Neural cell (in vitro differentiated cells): ENCODE measurements around the gene TSPAN11. TPM values are rescaled to one million over a fixed set of nuclear protein-coding genes. Genes with fewer than 3 reads are reported as not detected.

Source experiments
- H2AFZ ChIP-seq: fragments of 200-600, 300-800 bp; sonication (generic), shearing (Covaris generic); 2 replicates; pipeline ENCODE4 v1.6.0; 2014; ENCODE audit warnings: low read depth, mild to moderate bottlenecking, antibody characterized with exemption, low read length, moderate library complexity
- H3F3A ChIP-seq: fragments of 200-600 bp; shearing (Covaris generic); 2 replicates; pipeline ENCODE4 v1.6.1; 2016; ENCODE audit warnings: mild to moderate bottlenecking, moderate library complexity, mixed read lengths, antibody characterized with exemption, low read length; ENCODE audit not compliant: insufficient read depth, poor library complexity, severe bottlenecking
- H3K27ac ChIP-seq: fragments of 200-600, 300-800 bp; sonication (generic), shearing (Covaris generic); 2 replicates; pipeline ENCODE4 v1.5.1; 2014; ENCODE audit warnings: mild to moderate bottlenecking, low read length, moderate library complexity
- H3K27me3 ChIP-seq: fragments of 300-800, 200-600 bp; sonication (generic), shearing (Covaris generic); 2 replicates; pipeline ENCODE4 v1.6.0; 2014; ENCODE audit warnings: mild to moderate bottlenecking, low read depth, low read length, moderate library complexity; ENCODE audit not compliant: insufficient read depth
- H3K36me3 ChIP-seq: fragments of 300-800, 200-600 bp; sonication (generic), shearing (Covaris generic); 2 replicates; pipeline ENCODE4 v1.5.1; 2014; ENCODE audit warnings: mild to moderate bottlenecking, antibody characterized with exemption, low read length, moderate library complexity; ENCODE audit not compliant: insufficient read depth
- H3K4me2 ChIP-seq: fragments of 300-800, 200-600 bp; sonication (generic), shearing (Covaris generic); 2 replicates; pipeline ENCODE4 v1.6.0; 2014; ENCODE audit warnings: mild to moderate bottlenecking, low read length
- H3K4me3 ChIP-seq: fragments of 300-800, 200-600 bp; sonication (generic), shearing (Covaris generic); 2 replicates; pipeline ENCODE4 v1.5.1; 2014; ENCODE audit warnings: mild to moderate bottlenecking, low read length, moderate library complexity
- H3K79me2 ChIP-seq: fragments of 200-600 bp; shearing (Covaris generic); replicated peaks from 2 replicates; pipeline ENCODE4 v1.6.0; 2014; ENCODE audit warnings: mild to moderate bottlenecking, low read length, moderate library complexity; ENCODE audit not compliant: insufficient read depth
- H3K9ac ChIP-seq: fragments of 300-800, 200-600 bp; sonication (generic), shearing (Covaris generic); 2 replicates; pipeline ENCODE4 v1.6.1; 2016; ENCODE audit warnings: mild to moderate bottlenecking, low read length, mixed read lengths
- H3K9me2 ChIP-seq: fragments of 200-600 bp; shearing (Covaris generic); 2 replicates; pipeline ENCODE4 v1.6.1; 2016; ENCODE audit warnings: mild to moderate bottlenecking, low read length, mixed read lengths; ENCODE audit not compliant: insufficient read depth
- H3K9me3 ChIP-seq: fragments of 200-600, 300-800 bp; sonication (generic), shearing (Covaris generic); 2 replicates; pipeline ENCODE4 v1.6.1; 2016; ENCODE audit warnings: mild to moderate bottlenecking, mixed run types, low read length, moderate library complexity, mixed read lengths
- H4K20me1 ChIP-seq: fragments of 200-600 bp; shearing (Covaris generic); 2 replicates; pipeline ENCODE4 v1.6.1; 2016; ENCODE audit warnings: mild to moderate bottlenecking, mixed run types; ENCODE audit not compliant: insufficient read depth
- EP300 ChIP-seq: fragments of 450-650 bp; conservative IDR thresholded peaks from 2 replicates; pipeline ENCODE4 v1.6.1; 2014; ENCODE audit warnings: antibody characterized with exemption, mild to moderate bottlenecking, moderate library complexity; ENCODE audit not compliant: poor library complexity, severe bottlenecking
- MXI1 ChIP-seq: fragments of 450-650 bp; conservative IDR thresholded peaks from 2 replicates; pipeline ENCODE4 v1.6.1; 2014; ENCODE audit warnings: antibody characterized with exemption, mild to moderate bottlenecking; ENCODE audit not compliant: poor library complexity, severe bottlenecking
- RAD21 ChIP-seq: fragments of 450-650 bp; conservative IDR thresholded peaks from 2 replicates; pipeline ENCODE4 v1.6.1; 2014; ENCODE audit warnings: antibody characterized with exemption, mild to moderate bottlenecking, moderate library complexity
- TAF1 ChIP-seq: IDR thresholded peaks from 2 replicates; pipeline ENCODE4 v1.6.1; 2012; ENCODE audit warnings: low read depth
- polyA plus RNA-seq: library from polyadenylated mRNA; depleted of rRNA; stranded (reverse); fragments of >200 nt; gene quantifications from 2 replicates; pipeline ENCODE4 v1.2.3, GENCODE V29; 2014
- TF ChIP-seq, protein P1 (sequence below): fragments of 450-650 bp; IDR thresholded peaks from 2 replicates; pipeline ENCODE4 v1.5.1; 2014; ENCODE audit warnings: antibody characterized with exemption, mild to moderate bottlenecking, moderate library complexity; ENCODE audit not compliant: poor library complexity, severe bottlenecking
- TF ChIP-seq, protein P2 (sequence below): IDR thresholded peaks from 2 replicates; pipeline ENCODE4 v1.6.1; 2012; ENCODE audit warnings: borderline replicate concordance

Gene TSPAN11
- polyA plus RNA-seq, 1 donor from 2014 or later = 5.6 TPM

DNA sequence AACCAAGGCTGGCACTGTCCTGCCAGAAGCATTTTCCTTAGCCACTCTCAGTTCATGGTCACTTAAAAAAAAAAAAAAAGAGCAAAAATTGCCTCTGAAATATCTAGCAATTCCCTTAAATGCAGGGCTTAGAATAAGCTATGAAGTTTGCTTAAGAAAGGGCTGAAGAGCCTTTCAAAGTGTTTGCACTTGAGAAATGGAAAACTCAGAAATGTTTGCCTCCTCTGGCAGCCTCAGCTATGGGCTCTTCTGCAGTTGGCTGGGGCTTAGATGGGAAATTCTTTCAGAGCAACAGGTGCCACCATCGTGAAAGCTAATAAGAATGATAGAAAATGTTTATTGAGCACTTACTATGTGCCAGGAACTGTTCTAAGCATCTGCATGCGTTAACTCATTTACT lies 48.5 kb upstream of the TSPAN11 start:
- no peaks in the 10 kb centered on the region for H3K9me2 ChIP-seq
- H3K36me3 ChIP-seq = no peaks in the 10 kb centered on the region
- H3K9me3 ChIP-seq = no peaks in the 10 kb centered on the region
- H3K4me2 ChIP-seq = no peak overlapping the region
- no peaks in the 10 kb centered on the region for H4K20me1 ChIP-seq
- H3F3A ChIP-seq = no peaks in the 10 kb centered on the region
- H3K79me2 ChIP-seq = no peaks in the 10 kb centered on the region
- no peaks in the 10 kb centered on the region for H3K27me3 ChIP-seq
- no peak overlapping the region for H3K9ac ChIP-seq
- no peak overlapping the region for H3K4me3 ChIP-seq
- no peak overlapping the region for H2AFZ ChIP-seq
- H3K27ac ChIP-seq = no peak overlapping the region
- TF ChIP-seq, protein P1, sequence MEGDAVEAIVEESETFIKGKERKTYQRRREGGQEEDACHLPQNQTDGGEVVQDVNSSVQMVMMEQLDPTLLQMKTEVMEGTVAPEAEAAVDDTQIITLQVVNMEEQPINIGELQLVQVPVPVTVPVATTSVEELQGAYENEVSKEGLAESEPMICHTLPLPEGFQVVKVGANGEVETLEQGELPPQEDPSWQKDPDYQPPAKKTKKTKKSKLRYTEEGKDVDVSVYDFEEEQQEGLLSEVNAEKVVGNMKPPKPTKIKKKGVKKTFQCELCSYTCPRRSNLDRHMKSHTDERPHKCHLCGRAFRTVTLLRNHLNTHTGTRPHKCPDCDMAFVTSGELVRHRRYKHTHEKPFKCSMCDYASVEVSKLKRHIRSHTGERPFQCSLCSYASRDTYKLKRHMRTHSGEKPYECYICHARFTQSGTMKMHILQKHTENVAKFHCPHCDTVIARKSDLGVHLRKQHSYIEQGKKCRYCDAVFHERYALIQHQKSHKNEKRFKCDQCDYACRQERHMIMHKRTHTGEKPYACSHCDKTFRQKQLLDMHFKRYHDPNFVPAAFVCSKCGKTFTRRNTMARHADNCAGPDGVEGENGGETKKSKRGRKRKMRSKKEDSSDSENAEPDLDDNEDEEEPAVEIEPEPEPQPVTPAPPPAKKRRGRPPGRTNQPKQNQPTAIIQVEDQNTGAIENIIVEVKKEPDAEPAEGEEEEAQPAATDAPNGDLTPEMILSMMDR = no peak
- no peak for TF ChIP-seq MXI1

DNA sequence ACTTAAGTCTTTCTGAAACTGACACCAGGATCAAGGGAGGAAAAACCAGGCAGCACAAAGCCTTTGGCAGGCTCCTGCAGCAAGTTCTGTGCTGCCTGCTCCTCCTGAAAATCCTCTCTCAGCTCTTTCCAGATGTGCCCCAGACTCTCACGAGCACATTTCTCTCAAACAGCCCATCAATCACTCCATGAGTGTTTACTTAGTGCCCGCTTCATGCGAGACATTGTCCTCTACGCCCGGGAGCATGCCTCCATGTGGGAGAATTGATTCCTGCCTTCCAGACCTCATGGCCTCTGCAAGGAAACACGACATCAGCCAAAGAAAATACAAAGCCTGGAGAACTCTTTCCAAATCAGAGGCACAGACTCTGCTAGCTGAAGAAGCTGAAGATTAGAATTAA lies 46.5 kb upstream of the TSPAN11 start:
- Histone ChIP-seq H3K9ac (no peak overlapping the region), H3K4me3 (no peak overlapping the region), H3K4me2 (no peak overlapping the region), H4K20me1 (no peaks in the 10 kb centered on the region), H3K27me3 (no peaks in the 10 kb centered on the region), H3K9me3 (no peaks in the 10 kb centered on the region), H3F3A (no peaks in the 10 kb centered on the region), H3K9me2 (no peaks in the 10 kb centered on the region), H2AFZ (no peak overlapping the region), H3K36me3 (no peaks in the 10 kb centered on the region), H3K27ac (no peak overlapping the region), H3K79me2 (no peaks in the 10 kb centered on the region)
- TF ChIP-seq, protein P1 = no peak

DNA sequence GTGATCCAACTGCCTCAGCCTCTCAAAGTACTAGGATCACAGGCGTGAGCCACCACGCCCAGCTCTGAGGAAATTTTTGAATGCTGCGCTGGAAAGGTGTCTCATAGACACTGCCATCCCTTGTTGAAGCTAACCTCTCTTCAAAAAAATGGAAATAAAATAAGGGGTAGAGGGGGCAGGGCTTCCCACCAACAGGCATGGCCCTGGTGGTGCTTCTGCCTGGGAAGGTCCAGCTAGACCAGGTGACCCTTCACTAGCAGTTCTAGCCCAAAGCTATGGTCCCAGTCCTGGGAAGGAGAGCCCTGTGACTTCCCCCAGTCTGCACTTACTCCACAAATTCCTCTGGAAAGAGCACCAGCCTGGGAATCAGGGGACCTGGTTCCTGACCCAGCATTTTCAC lies 45.7 kb upstream of the TSPAN11 start:
- H3K4me3 ChIP-seq = no peak overlapping the region
- H3K27ac ChIP-seq = no peak overlapping the region
- no peaks in the 10 kb centered on the region for H3K79me2 ChIP-seq
- no peaks in the 10 kb centered on the region for H3F3A ChIP-seq
- H2AFZ ChIP-seq = no peak overlapping the region
- no peaks in the 10 kb centered on the region for H3K27me3 ChIP-seq
- H4K20me1 ChIP-seq = no peaks in the 10 kb centered on the region
- no peaks in the 10 kb centered on the region for H3K36me3 ChIP-seq
- H3K9me3 ChIP-seq = peaks cover under 1% of the 10 kb centered on the region
- TF ChIP-seq, protein P2, sequence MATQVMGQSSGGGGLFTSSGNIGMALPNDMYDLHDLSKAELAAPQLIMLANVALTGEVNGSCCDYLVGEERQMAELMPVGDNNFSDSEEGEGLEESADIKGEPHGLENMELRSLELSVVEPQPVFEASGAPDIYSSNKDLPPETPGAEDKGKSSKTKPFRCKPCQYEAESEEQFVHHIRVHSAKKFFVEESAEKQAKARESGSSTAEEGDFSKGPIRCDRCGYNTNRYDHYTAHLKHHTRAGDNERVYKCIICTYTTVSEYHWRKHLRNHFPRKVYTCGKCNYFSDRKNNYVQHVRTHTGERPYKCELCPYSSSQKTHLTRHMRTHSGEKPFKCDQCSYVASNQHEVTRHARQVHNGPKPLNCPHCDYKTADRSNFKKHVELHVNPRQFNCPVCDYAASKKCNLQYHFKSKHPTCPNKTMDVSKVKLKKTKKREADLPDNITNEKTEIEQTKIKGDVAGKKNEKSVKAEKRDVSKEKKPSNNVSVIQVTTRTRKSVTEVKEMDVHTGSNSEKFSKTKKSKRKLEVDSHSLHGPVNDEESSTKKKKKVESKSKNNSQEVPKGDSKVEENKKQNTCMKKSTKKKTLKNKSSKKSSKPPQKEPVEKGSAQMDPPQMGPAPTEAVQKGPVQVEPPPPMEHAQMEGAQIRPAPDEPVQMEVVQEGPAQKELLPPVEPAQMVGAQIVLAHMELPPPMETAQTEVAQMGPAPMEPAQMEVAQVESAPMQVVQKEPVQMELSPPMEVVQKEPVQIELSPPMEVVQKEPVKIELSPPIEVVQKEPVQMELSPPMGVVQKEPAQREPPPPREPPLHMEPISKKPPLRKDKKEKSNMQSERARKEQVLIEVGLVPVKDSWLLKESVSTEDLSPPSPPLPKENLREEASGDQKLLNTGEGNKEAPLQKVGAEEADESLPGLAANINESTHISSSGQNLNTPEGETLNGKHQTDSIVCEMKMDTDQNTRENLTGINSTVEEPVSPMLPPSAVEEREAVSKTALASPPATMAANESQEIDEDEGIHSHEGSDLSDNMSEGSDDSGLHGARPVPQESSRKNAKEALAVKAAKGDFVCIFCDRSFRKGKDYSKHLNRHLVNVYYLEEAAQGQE = no peak
- no peak for TF ChIP-seq EP300
- no peak for TF ChIP-seq RAD21
- TF ChIP-seq TAF1 = no peak
- H3K4me2 ChIP-seq = no peak overlapping the region
- no peaks in the 10 kb centered on the region for H3K9me2 ChIP-seq
- no peak overlapping the region for H3K9ac ChIP-seq
